EH (cell line): Measurements from ENCODE around the gene SPI1.

Experiments used
- DNase-seq: peaks from one replicate; pipeline ENCODE4 v3.0.0-alpha.2; 2015; ENCODE audit warnings: low read depth

SPI1 gene

DNA sequence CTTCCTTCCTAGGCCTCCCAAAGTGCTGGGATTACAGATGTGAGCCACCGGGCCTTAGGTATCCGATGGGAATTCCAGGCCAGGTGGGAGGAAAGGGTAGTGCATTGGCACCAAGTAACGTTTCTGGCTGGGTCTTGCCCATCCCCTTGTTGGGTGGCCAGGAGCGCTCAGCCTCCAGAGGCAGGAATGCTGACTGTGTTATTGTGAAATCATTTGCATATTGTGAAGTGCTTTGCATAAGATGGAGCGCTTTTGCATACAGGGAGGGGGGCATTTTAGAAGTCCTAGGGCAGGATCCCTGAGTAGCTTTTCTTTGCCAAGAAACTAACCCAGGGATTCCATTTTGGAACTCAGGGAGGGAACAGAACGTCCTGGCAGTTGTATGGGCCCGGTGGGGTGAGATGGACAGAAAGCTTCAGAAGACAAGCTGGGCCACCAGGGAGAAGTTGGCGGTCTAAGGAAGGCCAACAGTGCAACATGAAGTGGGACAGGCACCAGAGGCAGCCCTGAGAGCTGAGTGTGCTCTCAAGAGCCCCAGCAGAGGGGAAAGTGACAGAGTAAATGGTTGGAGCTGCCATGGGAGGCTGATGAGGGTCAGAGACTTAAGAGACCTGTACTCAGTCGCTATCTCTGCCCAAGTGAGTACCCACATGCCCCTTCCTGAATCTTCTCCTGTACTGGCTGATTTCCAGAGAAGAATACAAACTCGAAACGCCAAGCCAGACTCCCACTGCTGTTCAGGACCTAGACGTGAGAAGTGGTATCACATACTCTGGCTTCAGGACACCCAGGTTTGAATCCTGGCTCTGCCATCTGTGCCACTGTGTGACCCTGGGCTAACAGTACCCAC, 28.8 kb upstream of the SPI1 start:
- no peak for DNase-seq

DNA sequence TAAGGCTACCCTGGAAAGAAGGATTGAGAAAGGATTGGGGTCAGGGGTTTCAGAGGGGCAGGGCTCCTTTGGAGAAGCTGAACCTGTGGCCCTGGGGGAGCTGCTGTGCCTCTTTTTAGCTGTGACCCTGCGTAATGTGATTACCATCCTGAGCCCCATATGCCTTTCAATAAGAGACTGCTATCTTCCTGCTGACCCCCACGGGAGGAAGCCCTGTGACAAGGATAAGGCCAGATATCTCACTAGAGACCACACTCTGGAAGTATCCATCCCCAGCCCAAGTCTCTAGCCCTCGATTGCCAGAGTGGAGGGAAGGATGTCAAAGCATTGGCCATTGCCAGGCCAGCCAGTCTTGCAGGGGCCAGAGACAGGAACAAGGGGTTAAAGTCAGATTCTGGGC, 25.2 kb upstream of the SPI1 start:
- DNase-seq = no peak

DNA sequence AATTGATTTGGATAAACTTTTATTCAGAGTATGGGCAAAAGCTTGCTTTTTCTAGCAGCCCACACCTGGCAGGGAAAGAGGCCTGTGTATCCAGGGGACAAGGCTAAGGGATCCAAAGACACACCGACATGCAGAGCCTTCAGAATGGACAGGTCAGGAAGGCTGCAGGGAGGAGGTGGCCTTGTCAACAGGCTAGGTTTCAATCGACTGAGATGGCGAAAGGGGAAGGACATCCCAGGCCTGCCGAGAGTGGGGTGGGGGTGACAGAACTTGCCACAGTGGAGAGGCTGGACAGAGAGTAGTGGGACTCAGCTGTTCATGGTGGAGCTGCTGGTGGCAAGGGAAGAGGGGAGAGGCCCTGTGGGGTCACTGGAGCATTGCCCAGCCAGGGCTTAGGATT, 24.8 kb upstream of the SPI1 start:
- DNase-seq = no peak

DNA sequence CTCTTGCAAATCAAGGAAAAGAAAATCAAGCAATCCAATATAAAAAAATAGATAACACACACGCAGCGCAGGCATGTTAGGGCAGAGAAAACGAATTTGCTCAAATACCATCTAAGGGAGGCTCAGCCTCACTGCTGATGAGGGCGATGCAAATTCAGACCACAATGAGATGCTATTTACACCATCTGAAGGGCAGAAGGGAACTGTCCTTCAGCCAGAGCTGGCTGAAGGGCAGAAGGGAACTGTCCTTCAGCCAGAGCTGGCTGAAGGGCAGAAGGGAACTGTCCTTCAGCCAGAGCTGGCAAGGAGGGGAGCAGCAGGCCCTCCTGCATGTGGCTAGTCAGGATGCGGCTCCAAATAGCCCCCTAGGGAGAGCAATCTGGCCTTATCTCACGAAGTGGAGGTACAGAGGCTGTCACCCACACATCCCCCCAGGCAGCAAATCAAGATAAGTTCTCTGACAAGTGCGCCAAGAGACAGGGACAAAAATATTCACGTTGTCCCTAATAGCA, 22.5 kb upstream of the SPI1 start:
- no peak for DNase-seq

DNA sequence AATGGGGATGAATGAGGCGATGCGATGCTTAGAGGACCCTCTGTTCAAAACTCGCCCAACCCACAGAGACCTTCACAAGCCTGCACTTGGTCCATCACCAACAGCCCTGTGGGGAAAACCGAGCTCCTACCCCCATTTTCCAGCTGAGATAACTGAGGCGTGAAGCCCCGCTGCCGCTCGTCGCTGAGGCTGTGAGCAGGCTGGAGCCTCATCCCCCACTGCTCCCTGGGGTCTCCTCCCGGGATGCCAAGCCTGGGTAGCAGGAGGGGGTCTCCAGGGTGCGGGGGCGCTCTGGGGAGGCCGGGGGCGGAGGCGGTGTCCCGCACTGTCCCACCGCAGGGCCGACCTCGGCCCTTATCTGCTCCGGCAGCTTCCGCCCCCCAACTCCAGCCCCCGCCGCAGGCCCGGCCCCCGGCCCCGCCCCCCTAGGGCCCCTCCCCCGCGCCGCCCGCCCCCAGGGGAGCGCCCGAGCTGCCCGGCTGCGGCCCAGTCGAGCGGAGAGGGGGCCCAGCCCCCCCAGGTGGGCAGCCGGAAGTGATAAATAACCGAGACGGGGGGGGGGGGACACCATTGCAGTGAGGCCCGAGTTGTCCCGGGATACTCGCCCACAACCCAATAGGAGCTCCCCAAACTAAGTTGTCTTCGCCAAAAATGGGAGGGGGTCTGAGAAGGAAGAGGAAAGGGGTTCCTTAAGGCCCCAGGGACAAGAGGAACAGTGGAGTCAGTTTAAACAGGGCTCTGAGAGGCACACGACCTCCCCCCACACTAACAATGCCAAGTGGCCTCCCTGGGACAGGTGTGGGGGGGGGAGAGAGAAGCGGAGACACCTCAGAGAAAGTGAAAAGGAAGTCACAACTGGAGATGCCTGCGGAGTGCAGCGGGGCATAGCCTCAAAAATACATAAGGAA, 21.8 kb upstream of the SPI1 start:
- no peak for DNase-seq

DNA sequence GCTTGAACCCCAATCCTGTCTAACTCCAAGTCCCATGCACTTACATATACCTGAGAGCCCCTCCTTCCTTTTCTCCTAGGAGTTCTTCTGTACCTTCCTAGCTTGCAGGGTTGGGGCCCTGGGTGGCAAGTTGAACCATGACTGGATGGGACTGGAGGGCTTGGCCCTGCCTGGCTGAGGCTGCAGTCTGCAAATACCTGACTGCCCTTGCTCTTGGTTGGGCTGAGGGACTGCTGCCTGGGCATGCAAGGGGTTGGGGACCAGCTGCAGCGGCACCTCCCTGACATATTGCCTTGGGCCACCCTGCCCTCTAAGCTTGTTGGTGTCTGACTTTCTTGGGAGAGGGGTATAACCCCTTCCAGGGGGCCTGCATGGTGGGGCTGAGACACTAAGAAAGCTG, 20.2 kb upstream of the SPI1 start:
- DNase-seq = no peak

DNA sequence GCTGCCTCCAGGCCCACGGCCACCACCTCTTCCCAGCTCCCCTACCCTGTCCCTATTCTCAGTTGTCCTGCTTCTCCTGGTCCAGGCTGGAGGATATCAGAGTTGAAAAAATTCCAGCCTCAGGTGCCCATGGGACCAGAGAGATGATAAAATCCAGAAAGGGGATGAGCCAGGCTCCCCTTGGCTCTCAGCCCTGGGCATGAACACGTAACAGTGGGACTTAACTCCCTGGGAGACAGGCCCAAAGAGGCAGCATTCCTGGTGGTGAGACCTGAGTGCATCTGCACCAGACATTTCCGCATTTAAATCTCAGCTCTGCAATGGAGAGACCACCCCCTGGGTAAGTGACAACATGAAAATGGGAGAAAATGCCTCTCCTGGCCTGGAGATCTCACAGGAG, 19.7 kb upstream of the SPI1 start:
- no peak for DNase-seq

DNA sequence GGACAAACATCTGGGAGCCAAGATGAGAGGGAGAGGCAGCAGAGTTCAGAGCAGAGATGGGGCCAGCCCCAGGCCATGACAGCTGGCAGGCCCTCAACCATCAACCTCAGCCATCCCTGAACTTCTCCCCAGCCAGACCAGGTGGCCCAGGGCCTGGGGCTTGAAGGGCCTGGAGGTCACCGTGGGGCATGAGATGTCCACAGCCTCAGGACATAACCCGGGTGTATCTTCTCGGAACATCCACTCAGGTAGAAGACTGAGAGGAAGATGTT, 17.6 kb upstream of the SPI1 start:
- DNase-seq = no peak

DNA sequence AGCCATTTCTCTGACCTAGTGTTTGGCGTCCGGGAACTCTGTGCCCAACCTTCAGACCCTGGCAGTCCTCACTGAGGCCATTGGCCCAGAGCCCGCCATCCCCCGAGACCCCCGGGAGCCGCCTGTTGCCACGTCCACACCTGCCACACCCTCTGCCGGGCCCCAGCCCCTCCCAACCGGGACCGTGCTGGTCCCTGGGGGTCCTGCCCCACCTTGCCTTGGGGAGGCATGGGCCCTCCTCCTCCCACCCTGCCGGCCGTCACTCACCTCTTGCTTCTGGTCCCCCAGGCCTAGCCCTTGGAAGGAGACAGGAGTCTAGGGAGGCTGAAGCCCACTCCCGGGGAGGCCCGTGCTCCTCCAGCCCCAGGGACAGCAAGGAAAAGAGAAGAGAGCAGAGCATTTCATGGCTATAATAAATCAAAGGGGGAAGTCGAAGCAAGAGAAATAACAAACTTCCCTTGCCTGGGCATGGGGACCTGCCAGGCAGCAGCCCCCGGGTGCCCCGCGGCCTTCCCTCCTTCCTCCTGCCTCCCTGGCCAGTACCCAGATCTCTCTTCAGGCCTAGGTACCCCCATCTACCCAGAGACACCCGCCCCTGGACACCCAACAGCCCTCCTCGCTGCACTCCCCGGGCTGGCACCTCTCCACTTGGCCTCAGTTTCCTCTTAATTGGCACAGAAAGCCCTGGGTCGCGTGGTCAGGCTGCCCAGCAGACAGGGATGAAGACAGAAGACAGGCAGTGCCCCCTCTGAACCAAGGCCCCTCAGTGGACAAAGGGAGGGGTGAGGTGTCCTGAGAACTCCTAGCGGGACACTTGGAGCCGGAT, 17.1 kb upstream of the SPI1 start:
- DNase-seq = no peak

DNA sequence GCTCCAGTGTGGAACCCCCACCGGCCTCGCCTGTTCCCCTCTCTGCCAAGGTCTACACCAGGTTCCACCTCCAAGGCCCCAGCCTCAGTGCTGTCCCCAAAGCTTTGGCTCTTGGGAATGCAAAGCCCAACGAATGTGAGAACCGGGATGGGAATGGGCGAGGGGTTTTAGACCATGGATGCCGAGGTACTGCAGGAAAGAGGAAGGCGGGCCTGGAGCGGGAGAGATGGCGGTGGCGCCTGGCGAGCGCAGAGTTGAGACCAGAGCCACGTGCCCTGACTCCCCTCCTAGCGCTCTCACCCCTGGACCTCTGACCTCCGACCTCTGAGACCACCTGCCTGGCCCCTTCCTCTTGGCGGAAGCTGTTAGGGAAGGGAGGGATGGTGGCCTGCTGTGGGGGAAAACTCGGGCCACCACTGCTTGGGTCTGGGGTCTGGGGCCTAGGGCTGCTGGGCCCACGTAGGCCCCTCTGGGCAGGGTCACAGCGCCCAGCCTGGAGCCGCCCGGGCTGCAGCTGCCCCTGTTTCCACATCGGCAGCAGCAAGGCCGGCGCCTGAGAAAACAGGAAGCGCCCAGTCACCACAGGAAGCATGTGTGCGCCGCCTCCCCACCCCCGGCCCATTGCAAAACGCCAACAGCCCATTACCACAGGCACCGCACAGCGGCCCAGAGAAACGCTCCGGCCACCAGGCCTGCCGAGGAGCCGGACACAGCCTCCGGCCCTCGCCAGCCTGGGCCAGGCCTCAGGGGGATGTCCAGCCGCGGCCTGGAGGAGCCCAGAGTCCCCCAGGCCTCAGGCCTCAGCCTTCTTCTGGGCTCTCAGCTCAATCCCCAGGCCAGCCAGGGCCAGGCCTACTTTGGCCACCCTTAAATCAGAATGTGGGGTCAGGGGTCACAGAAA, 16.2 kb upstream of the SPI1 start:
- DNase-seq = no peak

DNA sequence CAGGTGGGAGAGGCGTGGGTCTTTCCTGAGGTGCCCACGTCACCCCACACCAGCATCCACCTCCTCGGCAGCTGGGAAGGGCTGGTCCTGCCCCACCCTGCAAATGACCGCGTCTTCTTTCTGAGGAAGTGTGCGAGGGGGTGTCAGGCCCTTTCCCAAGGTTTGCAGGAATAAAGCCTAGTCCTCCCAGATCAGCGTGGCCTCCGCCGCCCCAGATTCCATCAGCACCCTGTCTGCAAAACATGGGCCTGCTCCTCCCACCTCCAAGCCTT, 15.6 kb upstream of the SPI1 start:
- no peak for DNase-seq

DNA sequence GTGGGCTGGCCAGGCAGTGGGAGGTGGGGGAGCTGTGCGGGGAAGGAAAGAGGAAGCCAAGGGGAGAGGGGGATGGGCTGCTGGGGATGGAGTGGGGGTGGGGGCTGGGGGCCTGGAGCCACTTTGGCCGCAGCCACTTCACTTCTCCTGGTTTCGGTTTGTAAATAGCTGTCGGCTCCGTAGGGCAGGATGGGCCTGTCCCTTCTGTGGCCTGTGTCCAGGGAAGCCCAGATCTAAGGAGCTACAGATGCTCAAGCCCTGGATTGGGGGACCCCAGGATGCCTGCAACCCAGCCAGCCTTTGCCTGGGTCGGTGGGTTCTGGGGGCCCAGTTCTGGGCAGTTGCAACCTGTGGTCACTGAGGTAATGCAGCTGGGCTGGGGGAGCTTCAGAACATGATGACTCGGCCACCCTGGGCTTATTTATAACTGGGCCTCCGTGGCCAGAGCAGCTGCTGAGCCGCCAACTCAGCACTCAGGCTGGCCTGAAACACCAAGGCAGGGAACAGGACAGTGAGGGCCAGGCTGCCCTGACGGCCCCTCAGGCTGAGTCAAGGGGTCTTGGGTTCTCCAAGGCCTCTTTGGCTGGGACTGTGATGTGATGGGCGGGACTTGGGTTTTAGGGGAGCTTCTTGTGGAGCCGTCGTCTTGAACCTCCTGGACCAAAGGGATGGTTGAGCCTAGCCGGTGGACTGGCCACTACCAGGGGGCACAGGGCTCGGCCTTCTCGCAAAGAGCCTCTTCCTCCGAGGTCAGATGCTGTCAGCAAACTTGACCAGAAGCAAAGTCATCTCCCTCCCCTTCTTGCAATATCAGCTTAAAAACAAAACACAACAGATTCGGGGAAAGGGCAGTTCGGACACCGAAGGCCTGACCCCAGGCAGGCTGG, 15.1 kb upstream of the SPI1 start:
- peak; percentile 65 for DNase-seq

DNA sequence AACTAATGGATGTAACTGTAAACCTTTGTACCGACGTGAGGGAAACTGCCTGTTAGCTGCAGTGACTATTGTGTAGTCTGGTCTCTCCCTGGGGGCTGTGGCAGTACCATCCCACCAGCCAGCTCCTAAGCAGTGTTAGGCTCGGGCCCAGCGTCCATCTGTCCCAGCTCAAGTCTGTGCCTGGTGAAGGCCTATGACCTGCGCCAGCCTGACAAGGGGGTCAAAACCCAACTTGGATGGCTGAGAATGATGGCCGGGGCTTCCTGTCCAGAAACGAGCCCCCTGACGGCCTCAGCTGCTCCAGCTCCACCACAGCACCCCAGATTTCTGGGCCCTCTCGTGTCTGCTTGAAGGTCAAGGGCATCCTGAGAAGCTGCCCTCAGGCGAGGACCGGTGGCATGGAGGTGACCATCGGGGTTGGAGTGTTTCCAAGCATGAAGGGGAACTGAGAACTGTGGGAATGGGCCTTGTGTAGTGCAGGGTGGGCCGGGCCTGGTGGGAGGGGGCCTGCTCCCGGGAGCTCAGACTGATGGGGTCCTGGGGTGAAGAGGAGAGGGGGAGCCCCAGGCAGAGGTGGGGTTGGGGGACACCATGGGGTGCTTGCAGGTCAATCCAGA, 14.3 kb upstream of the SPI1 start:
- no peak for DNase-seq

DNA sequence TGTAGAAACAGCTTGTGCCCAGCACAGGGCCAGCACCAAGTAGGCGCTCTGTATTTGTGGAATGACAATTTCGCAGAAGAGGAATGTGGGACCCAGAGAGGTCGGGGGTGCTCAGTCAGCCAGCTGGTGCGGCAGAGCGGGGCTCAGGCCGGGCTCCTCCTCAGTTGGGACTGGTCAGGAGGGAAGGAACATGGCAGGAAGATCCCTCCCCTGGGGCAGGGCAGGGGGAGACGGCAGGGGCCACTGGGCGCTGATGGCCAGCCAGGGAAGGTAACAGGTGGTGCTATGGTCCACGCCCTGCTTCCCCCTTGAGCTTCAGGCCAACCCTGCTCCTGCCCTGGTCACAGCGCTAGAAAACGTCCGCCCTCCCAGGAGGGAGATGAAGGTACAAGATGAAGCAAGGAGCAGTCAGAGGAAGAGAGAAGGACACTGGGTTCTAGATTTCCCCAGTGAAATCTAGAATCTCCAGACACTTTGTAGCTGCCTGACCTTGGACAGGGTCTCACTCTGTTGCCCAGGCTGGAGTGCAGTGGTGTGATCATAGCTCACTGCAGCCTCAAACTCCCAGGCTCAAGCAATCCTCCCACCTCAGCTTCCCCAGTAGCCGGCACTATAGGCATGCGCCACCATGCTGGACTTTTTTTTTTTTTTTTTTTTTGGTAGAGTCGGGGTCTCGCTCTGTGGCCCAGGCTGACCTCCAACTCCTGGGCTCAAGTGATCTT, 13.5 kb upstream of the SPI1 start:
- no peak for DNase-seq

DNA sequence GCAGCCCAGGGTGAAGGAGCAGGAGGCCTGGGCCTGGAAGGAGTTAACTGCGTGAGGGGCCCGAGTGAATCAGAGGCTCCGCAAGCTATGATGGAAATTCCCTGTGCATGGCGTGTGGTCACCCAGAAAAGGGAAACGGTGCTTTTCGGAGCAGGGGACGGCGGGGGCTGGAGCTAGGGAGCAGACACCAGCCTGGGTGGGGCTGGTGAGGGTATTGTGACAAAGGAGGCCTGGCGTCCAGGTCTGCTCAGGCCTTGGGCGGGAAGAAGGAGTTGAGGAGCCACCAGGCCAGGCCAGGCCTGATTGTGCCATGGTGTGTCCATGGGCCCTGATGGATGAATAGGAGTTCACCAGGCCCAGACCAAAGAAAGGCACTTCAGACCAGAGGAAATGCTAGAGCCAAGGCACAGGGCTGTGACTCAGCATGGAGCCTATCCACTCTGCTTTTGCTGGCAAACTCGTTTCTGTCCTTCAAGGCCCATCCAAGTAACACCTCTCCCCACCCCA, 12.8 kb upstream of the SPI1 start:
- DNase-seq = no peak

DNA sequence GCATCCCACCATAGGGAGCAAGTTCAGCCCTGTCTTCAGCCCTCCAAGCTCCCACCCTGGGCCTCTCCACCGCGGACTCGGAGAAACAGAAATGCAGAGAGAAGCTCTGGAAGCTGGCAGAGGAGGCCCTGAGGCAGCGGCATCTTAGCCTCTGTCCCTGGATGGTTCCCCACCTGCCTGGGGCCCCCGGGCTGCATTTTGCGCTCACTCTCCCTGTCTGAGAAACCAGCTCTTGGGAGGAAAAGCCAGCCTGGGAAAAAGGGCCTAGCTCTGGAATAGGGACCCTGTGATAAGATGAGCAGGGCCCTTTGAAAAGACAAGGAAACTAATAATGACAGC, 12.0 kb upstream of the SPI1 start:
- DNase-seq = no peak

DNA sequence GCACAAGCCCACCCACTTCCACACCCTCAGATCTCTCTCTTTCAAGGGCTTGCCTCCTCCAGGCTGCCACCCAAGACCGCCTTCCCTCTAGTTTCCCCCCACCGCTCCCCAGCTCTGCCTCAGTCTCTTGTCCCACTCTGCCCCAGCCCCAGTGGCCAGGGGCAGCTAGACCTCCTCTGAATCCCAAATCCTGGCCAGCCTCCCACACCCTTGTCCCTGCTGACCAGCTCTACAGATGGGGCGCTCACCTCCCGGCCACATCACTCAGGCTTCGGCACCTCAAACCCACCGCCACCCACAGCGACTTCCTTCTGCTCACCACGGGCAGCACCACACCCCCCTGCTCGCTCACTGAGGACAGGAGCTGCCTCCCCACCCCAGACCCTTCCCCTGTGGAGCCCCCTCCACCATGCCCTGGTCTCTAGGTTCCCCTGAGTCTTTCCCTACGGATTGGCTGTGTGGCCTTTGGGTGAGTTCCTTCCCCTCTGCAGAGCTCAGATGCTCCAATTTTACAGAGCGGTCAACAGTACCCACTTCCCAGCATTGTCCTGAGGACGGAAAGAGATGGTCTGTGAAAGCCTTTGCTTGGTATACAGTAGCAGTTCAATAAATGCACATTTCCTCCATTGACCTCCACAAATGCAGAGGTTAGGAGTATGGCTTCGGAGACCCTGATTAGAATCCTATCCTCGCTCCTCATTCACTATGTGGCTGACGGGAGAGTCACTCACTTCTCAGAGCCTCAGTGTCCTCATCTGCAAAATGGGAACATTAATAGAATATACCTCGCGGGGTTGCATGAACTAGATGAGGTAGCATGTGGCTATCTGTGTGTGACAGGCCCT, 11.5 kb upstream of the SPI1 start:
- DNase-seq = no peak
